Measurements from ENCODE around the gene KNTC1. TPM values are rescaled to one million over a fixed set of nuclear protein-coding genes. Genes with fewer than 3 reads are reported as not detected.

KNTC1 gene
- total RNA-seq, 1 experiment from 2014 or later, result 71.3 TPM

DNA sequence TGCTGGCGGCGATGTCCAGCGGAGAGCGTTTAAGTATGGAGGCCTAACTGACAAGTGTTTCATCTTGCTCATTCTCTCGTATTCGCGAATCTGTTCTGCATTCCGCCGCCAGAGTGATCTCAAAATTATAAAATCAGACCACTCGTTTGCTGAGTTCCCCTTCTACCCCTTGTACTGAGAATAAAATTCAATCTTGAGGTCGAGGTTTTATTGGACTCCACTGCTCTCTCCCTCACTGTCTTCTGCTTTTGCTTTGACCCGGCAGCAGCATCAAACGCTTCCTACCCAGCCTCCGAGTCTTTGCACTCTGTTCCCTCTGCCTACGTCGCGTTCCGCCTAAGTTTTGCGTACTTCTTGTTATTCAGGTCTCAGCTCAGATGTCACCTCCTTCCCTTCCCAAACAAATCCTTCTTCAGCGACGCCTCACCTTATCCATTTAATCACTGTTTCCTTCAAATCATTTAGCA, 462 bp downstream of the KNTC1 start:
- Histone ChIP-seq H3K27ac (ENCODE audit: insufficient read length, low read depth, low read length) (peak overlapping the region; percentile 93), H3K14ac (ENCODE audit: insufficient read depth, low read length) (peak overlapping the region; percentile 99), H4K91ac (ENCODE audit: insufficient read length, low read depth, low read length) (no peak overlapping the region), H3K18ac (ENCODE audit: insufficient read length, low read depth, low read length) (peak overlapping the region; percentile 90), H2AFZ (ENCODE audit: low read length) (no peak overlapping the region), H3T11ph (ENCODE audit: low read length) (no peak overlapping the region), H3K79me2 (ENCODE audit: insufficient read depth, low read length) (peaks cover 42% of the 10 kb centered on the region), H2BK120ac (ENCODE audit: low read depth, low read length, poor library complexity, severe bottlenecking) (no peak overlapping the region), H4K20me1 (ENCODE audit: control insufficient read depth, insufficient read depth, insufficient read length) (no peaks in the 10 kb centered on the region), H2AK5ac (ENCODE audit: insufficient read length, low read length) (no peak overlapping the region), H2BK15ac (ENCODE audit: low read depth, low read length) (no peak overlapping the region; the same call in 1 of the 2 replicates), H3K4me1 (ENCODE audit: insufficient read depth, low read length) (no peaks in the 10 kb centered on the region), H3K79me1 (ENCODE audit: insufficient read depth, low read depth, low read length, poor library complexity, severe bottlenecking) (peaks cover 2% of the 10 kb centered on the region), H4K5ac (ENCODE audit: insufficient read length, low read depth, low read length) (peak overlapping the region; percentile 79), H4K8ac (replicated peaks; ENCODE audit: insufficient read length, low read depth, low read length) (no peak overlapping the region), H3K9ac (ENCODE audit: extremely low read depth, insufficient read length, low read length) (peak overlapping the region; percentile 100), H2BK5ac (ENCODE audit: insufficient read length, low read length) (peak overlapping the region; percentile 89), H3K23ac (ENCODE audit: insufficient read length, low read depth, low read length) (no peak overlapping the region), H3K9me3 (ENCODE audit: control insufficient read depth, low read depth, low read length) (no peaks in the 10 kb centered on the region), H2BK12ac (ENCODE audit: insufficient read length, low read depth, low read length) (no peak overlapping the region), H3K27me3 (ENCODE audit: insufficient read depth, low read length) (no peaks in the 10 kb centered on the region), H3K4me2 (ENCODE audit: insufficient read depth, insufficient read length, low read length) (peak overlapping the region; percentile 95), H3K23me2 (ENCODE audit: insufficient read length, low read depth, low read length, poor library complexity, severe bottlenecking) (peaks cover 4% of the 10 kb centered on the region), H2BK20ac (ENCODE audit: low read depth, low read length, poor library complexity, severe bottlenecking) (no peak overlapping the region), H3K4ac (ENCODE audit: low read depth, low read length) (no peak overlapping the region; the same call in 1 of the 2 replicates), H3K56ac (ENCODE audit: insufficient read length, low read depth, low read length) (peak overlapping the region; percentile 91)
- Mint-ChIP-seq H3K27me3 (ENCODE audit: low read depth) (no peaks in the 10 kb centered on the region), H3K4me1 (peaks cover 20 to 22% of the 10 kb centered on the region in 2 experiments), H3K36me3 (ENCODE audit: insufficient read depth in 1 of 3, low read depth in 3 of 3) (peaks cover 22 to 42% (median 41%) of the 10 kb centered on the region in 3 experiments), H3K9me3 (no peaks in the 10 kb centered on the region), H3K27ac (no peak overlapping the region), H3K4me3 (no peak overlapping the region)
- TF ChIP-seq, protein P1, sequence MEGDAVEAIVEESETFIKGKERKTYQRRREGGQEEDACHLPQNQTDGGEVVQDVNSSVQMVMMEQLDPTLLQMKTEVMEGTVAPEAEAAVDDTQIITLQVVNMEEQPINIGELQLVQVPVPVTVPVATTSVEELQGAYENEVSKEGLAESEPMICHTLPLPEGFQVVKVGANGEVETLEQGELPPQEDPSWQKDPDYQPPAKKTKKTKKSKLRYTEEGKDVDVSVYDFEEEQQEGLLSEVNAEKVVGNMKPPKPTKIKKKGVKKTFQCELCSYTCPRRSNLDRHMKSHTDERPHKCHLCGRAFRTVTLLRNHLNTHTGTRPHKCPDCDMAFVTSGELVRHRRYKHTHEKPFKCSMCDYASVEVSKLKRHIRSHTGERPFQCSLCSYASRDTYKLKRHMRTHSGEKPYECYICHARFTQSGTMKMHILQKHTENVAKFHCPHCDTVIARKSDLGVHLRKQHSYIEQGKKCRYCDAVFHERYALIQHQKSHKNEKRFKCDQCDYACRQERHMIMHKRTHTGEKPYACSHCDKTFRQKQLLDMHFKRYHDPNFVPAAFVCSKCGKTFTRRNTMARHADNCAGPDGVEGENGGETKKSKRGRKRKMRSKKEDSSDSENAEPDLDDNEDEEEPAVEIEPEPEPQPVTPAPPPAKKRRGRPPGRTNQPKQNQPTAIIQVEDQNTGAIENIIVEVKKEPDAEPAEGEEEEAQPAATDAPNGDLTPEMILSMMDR (conservative IDR thresholded peaks at IDR 0.05), result no peak
- DNase-seq, result peak; percentile 35
- no CpG with 5 or more reads among the region's 21 CpGs for WGBS (ENCODE audit: extremely low coverage, insufficient read length, low lambda C conversion rate)

Data from H9 (cell line).